Neuronal stem cell (in vitro differentiated cells): ENCODE measurements around the gene ASB5.

Source experiments
- DNase-seq: peaks from one replicate; pipeline ENCODE4 v3.0.0-alpha.2; 2013; ENCODE audit warnings: low spot score
- H2AFZ ChIP-seq: one replicate; pipeline ENCODE4 v1.6.1; 2013; ENCODE audit warnings: mild to moderate bottlenecking, low read length, inconsistent platforms
- H2AK5ac ChIP-seq: 2 replicates; pipeline ENCODE4 v1.6.1; 2013; ENCODE audit warnings: low read depth, mild to moderate bottlenecking, inconsistent platforms, low read length, moderate library complexity, mixed read lengths
- H2BK120ac ChIP-seq: 2 replicates; pipeline ENCODE4 v1.6.1; 2013; ENCODE audit warnings: low read depth, mild to moderate bottlenecking, inconsistent platforms, low read length, moderate library complexity, mixed read lengths
- H2BK12ac ChIP-seq: one replicate; pipeline ENCODE4 v1.6.1; 2013; ENCODE audit warnings: low read length, inconsistent platforms
- H2BK15ac ChIP-seq: 2 replicates; pipeline ENCODE4 v1.6.1; 2013; ENCODE audit warnings: mild to moderate bottlenecking, low read length, inconsistent platforms, mixed read lengths
- H2BK5ac ChIP-seq: one replicate; pipeline ENCODE4 v1.6.1; 2013; ENCODE audit warnings: inconsistent platforms, mild to moderate bottlenecking, low read length, moderate library complexity
- H3K14ac ChIP-seq: one replicate; pipeline ENCODE4 v1.6.1; 2013; ENCODE audit warnings: low read length, inconsistent platforms
- H3K18ac ChIP-seq: 2 replicates; pipeline ENCODE4 v1.6.1; 2013; ENCODE audit warnings: low read length, inconsistent platforms
- H3K23ac ChIP-seq: 2 replicates; pipeline ENCODE4 v1.6.1; 2013; ENCODE audit warnings: low read depth, mild to moderate bottlenecking, mixed read lengths, low read length, inconsistent platforms; ENCODE audit not compliant: poor library complexity
- H3K27ac ChIP-seq: replicated peaks from 3 replicates; pipeline ENCODE4 v1.5.1; 2013; ENCODE audit warnings: low read length, inconsistent platforms
- H3K27me3 ChIP-seq, 3 experiments: 2 replicates each; pipeline ENCODE4 v1.6.1; 2013; ENCODE audit warnings: low read length in 3 of 3, mild to moderate bottlenecking in 2 of 3, inconsistent platforms in 1 of 3, low read depth in 1 of 3, mixed read lengths in 1 of 3, moderate library complexity in 1 of 3; ENCODE audit not compliant: control insufficient read depth in 3 of 3, insufficient read depth in 3 of 3
- H3K36me3 ChIP-seq, 2 donors: replicated peaks in 1 of 2; 2 replicates each; pipeline ENCODE4 v1.6.1; 2013; ENCODE audit warnings: low read length in 2 of 2; ENCODE audit not compliant: control insufficient read depth in 2 of 2, insufficient read depth in 2 of 2
- H3K4ac ChIP-seq: 2 replicates; pipeline ENCODE4 v1.6.1; 2013; ENCODE audit warnings: inconsistent platforms, mild to moderate bottlenecking, low read length, moderate library complexity
- H3K4me1 ChIP-seq, 2 donors: 1 replicate in 1 of 2; 2 replicates in 1 of 2; pipeline ENCODE4 v1.6.1; 2013; ENCODE audit warnings: low read length in 2 of 2, low read depth in 1 of 2; ENCODE audit not compliant: control insufficient read depth in 2 of 2, insufficient read depth in 1 of 2
- H3K4me2 ChIP-seq: one replicate; pipeline ENCODE4 v1.6.1; 2013; ENCODE audit warnings: mild to moderate bottlenecking, low read length, inconsistent platforms; ENCODE audit not compliant: insufficient read depth, poor library complexity, severe bottlenecking
- H3K4me3 ChIP-seq, 2 donors: 2 replicates each; pipeline ENCODE4 v1.5.1; 2013; ENCODE audit warnings: low read length in 2 of 2, mild to moderate bottlenecking in 2 of 2, inconsistent platforms in 1 of 2, moderate library complexity in 1 of 2
- H3K79me1 ChIP-seq: one replicate; pipeline ENCODE4 v1.6.1; 2013; ENCODE audit warnings: low read depth, mild to moderate bottlenecking, inconsistent platforms, low read length, moderate library complexity
- H3K9ac ChIP-seq: one replicate; pipeline ENCODE4 v1.6.1; 2013; ENCODE audit warnings: mild to moderate bottlenecking, low read depth, low read length, inconsistent platforms; ENCODE audit not compliant: poor library complexity
- H3K9me3 ChIP-seq, 2 donors: replicated peaks in 1 of 2; 2 replicates each; pipeline versions ENCODE3 to v1.6.1; 2013; ENCODE audit warnings: low read length in 2 of 2, mild to moderate bottlenecking in 2 of 2, inconsistent platforms in 1 of 2, low read depth in 1 of 2, mixed read lengths in 1 of 2, moderate library complexity in 1 of 2; ENCODE audit not compliant: control insufficient read depth in 2 of 2, insufficient read depth in 1 of 2
- H4K8ac ChIP-seq: one replicate; pipeline ENCODE4 v1.6.1; 2013; ENCODE audit warnings: low read depth, mild to moderate bottlenecking, inconsistent platforms, low read length, moderate library complexity
- H4K91ac ChIP-seq: one replicate; pipeline ENCODE4 v1.6.1; 2013; ENCODE audit warnings: low read length, low read depth, mild to moderate bottlenecking, inconsistent platforms; ENCODE audit not compliant: poor library complexity
- WGBS, 2 donors: extraction: QIAGEN DNeasy Blood & Tissue Kit; methylation state at CpG; one replicate each; pipeline ENCODE4 v1.1.7; 2013; ENCODE audit warnings: missing lambda C conversion rate in 2 of 2, mixed read lengths in 1 of 2; ENCODE audit not compliant: insufficient read length in 2 of 2, insufficient replicate concordance in 1 of 2; ENCODE audit errors: extremely low coverage in 2 of 2; 5-methylcytosine and 5-hydroxymethylcytosine counted together

ASB5 gene

GRCh38 chr4:176290520-176290919, 21.5 kb upstream of the ASB5 start:
- no peak overlapping the region for H2BK12ac ChIP-seq
- no peaks in the 10 kb centered on the region for H3K9me3 ChIP-seq
- no peak overlapping the region for H3K9ac ChIP-seq
- H4K91ac ChIP-seq: no peak overlapping the region
- H3K4ac ChIP-seq: no peak overlapping the region
- H3K79me1 ChIP-seq: no peaks in the 10 kb centered on the region
- H3K27me3 ChIP-seq: no peaks in the 10 kb centered on the region
- no peaks in the 10 kb centered on the region for H3K36me3 ChIP-seq
- no peak for DNase-seq
- no peak overlapping the region for H2AK5ac ChIP-seq
- no peak overlapping the region for H4K8ac ChIP-seq
- H3K14ac ChIP-seq: no peak overlapping the region
- H3K23ac ChIP-seq: no peak overlapping the region
- H3K4me2 ChIP-seq: no peak overlapping the region
- WGBS, 2 donors: no CpG with 5 or more reads among the region's 3 CpGs
- peaks cover 0 to 2% of the 10 kb centered on the region in 2 donors for H3K4me1 ChIP-seq
- H2AFZ ChIP-seq: peak overlapping the region; percentile 36
- H3K4me3 ChIP-seq: no peak overlapping the region
- H3K18ac ChIP-seq: no peak overlapping the region
- no peak overlapping the region for H2BK120ac ChIP-seq
- no peak overlapping the region for H2BK15ac ChIP-seq
- no peak overlapping the region for H2BK5ac ChIP-seq
- H3K27ac ChIP-seq: no peak overlapping the region

- H3K14ac ChIP-seq: no peak overlapping the region
- no peak overlapping the region for H2BK12ac ChIP-seq
- H3K4ac ChIP-seq: no peak overlapping the region
- no peak for DNase-seq
- H3K27ac ChIP-seq: no peak overlapping the region
- H2BK120ac ChIP-seq: no peak overlapping the region
- H2AK5ac ChIP-seq: no peak overlapping the region
- H3K9me3 ChIP-seq: no peaks in the 10 kb centered on the region
- no peak overlapping the region for H3K9ac ChIP-seq
- H3K4me2 ChIP-seq: no peak overlapping the region
- H3K18ac ChIP-seq: no peak overlapping the region
- no peak overlapping the region for H2BK5ac ChIP-seq
- H3K79me1 ChIP-seq: no peaks in the 10 kb centered on the region
- no CpG with 5 or more reads among the region's 6 CpGs for WGBS, 2 donors
- no peaks in the 10 kb centered on the region for H3K27me3 ChIP-seq
- H4K8ac ChIP-seq: no peak overlapping the region
- peaks cover 0 to 2% of the 10 kb centered on the region in 2 donors for H3K4me1 ChIP-seq
- no peak overlapping the region for H3K23ac ChIP-seq
- no peak overlapping the region for H4K91ac ChIP-seq
- no peaks in the 10 kb centered on the region for H3K36me3 ChIP-seq
- no peak overlapping the region for H3K4me3 ChIP-seq
- peak overlapping the region; percentile 31 for H2AFZ ChIP-seq
- no peak overlapping the region for H2BK15ac ChIP-seq
Observed at GRCh38 chr4:176289561-176289960, 20.5 kb upstream of the ASB5 start.

- Histone ChIP-seq H2AFZ (no peak overlapping the region), H3K18ac (no peak overlapping the region), H3K23ac (no peak overlapping the region), H3K4me3 (no peak overlapping the region), H3K14ac (no peak overlapping the region), H3K4me2 (no peak overlapping the region), H3K4me1 (peaks cover 0 to 2% of the 10 kb centered on the region in 2 donors), H2BK12ac (no peak overlapping the region), H4K8ac (no peak overlapping the region), H2AK5ac (no peak overlapping the region), H2BK120ac (no peak overlapping the region), H3K27me3 (no peaks in the 10 kb centered on the region), H2BK15ac (no peak overlapping the region), H3K4ac (no peak overlapping the region), H3K79me1 (no peaks in the 10 kb centered on the region), H4K91ac (no peak overlapping the region), H3K36me3 (no peaks in the 10 kb centered on the region), H3K27ac (no peak overlapping the region), H3K9me3 (no peaks in the 10 kb centered on the region), H3K9ac (no peak overlapping the region), H2BK5ac (no peak overlapping the region)
- no peak for DNase-seq
Observed at GRCh38 chr4:176288020-176288419, 19.0 kb upstream of the ASB5 start.

DNA sequence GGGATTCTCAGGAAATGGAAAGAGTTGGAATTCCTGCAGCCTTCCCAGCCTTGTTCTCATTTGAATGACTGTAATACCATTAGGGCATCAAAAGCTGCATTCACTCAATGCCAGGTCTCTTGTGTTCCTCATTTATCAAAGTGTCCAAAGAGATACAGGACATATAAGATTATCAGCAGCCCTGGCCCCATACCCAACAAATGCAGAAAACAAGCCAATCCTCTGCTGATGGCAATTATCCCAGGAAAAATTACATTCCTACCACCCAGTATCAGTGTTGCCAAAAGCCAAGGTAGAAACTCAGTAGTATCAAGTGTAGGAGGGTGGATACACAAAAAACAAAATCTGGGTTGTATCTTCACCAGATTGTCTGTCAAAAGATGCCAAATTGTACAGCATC, 18.5 kb upstream of the ASB5 start:
- H4K91ac ChIP-seq: no peak overlapping the region
- no peak overlapping the region for H2BK12ac ChIP-seq
- H3K18ac ChIP-seq: no peak overlapping the region
- H2BK15ac ChIP-seq: no peak overlapping the region
- no peak overlapping the region for H3K14ac ChIP-seq
- no peaks in the 10 kb centered on the region for H3K36me3 ChIP-seq
- no peak overlapping the region for H3K4me2 ChIP-seq
- no peak overlapping the region for H3K27ac ChIP-seq
- no peak overlapping the region for H2BK120ac ChIP-seq
- H3K9ac ChIP-seq: no peak overlapping the region
- peaks cover 0 to 2% of the 10 kb centered on the region in 2 donors for H3K4me1 ChIP-seq
- no peak overlapping the region for H4K8ac ChIP-seq
- H3K79me1 ChIP-seq: no peaks in the 10 kb centered on the region
- H3K9me3 ChIP-seq: no peaks in the 10 kb centered on the region
- H3K4me3 ChIP-seq: no peak overlapping the region
- no peak overlapping the region for H2AK5ac ChIP-seq
- no peak overlapping the region for H3K4ac ChIP-seq
- DNase-seq: no peak
- H2AFZ ChIP-seq: no peak overlapping the region
- H3K23ac ChIP-seq: no peak overlapping the region
- no peak overlapping the region for H2BK5ac ChIP-seq
- H3K27me3 ChIP-seq: no peaks in the 10 kb centered on the region
